ENCODE measurements around the gene PTPRN2.

Gene PTPRN2

DNA sequence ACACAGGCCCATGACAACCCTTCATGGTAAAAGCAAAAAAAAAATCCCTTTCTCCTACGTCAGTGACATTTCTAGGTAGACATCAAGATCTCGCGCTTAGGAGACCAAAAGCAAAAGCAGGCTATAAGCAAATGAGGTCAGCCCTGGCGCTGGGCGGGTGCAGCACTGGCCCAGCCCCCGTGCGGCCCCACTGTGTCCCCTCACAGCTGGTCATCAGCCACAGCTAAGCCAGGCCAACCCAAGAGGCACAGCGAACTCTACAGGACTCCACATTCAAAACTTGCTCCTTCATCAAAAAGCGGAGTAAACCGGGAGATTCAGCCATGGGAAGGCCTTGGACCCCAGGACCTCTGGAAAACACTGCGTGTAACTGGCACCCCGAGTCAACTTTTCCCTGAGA, 113.7 kb downstream of the PTPRN2 start:
- no peak for DNase-seq (ENCODE audit: low read depth)

DNA sequence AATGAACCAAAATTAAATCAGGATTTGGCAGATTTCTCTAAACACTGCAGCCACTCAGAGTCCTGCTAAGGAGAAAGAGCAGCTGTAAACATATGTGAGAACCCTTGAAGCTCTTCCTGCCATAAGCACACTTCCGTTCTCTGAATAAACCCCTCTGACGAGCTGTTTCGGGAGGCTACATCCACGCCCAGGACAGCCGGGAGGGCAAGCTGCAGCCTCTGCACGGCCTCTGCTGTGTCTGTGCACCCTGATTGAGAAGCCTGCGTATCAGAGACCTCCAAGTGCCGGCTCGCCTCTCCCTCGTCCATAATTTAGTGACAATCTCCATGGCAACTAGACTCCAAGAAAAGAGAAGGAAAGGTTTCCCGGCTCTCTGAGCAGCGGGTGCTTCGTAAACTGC, 114.4 kb downstream of the PTPRN2 start:
- TF ChIP-seq, protein P1, sequence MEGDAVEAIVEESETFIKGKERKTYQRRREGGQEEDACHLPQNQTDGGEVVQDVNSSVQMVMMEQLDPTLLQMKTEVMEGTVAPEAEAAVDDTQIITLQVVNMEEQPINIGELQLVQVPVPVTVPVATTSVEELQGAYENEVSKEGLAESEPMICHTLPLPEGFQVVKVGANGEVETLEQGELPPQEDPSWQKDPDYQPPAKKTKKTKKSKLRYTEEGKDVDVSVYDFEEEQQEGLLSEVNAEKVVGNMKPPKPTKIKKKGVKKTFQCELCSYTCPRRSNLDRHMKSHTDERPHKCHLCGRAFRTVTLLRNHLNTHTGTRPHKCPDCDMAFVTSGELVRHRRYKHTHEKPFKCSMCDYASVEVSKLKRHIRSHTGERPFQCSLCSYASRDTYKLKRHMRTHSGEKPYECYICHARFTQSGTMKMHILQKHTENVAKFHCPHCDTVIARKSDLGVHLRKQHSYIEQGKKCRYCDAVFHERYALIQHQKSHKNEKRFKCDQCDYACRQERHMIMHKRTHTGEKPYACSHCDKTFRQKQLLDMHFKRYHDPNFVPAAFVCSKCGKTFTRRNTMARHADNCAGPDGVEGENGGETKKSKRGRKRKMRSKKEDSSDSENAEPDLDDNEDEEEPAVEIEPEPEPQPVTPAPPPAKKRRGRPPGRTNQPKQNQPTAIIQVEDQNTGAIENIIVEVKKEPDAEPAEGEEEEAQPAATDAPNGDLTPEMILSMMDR (conservative IDR thresholded peaks at IDR 0.05; ENCODE audit: low read depth, low read length) = no peak
- H3K4me3 ChIP-seq (ENCODE audit: low read depth, low read length) = peak overlapping the region; percentile 11
- peak; percentile 23 for DNase-seq (ENCODE audit: low read depth)

More for the DNA sequence above, 113.7 kb downstream of the PTPRN2 start:
- TF ChIP-seq, protein P1 (conservative IDR thresholded peaks at IDR 0.05; ENCODE audit: low read depth, low read length) = no peak
- H3K4me3 ChIP-seq (ENCODE audit: low read depth, low read length) = no peak overlapping the region

DNA sequence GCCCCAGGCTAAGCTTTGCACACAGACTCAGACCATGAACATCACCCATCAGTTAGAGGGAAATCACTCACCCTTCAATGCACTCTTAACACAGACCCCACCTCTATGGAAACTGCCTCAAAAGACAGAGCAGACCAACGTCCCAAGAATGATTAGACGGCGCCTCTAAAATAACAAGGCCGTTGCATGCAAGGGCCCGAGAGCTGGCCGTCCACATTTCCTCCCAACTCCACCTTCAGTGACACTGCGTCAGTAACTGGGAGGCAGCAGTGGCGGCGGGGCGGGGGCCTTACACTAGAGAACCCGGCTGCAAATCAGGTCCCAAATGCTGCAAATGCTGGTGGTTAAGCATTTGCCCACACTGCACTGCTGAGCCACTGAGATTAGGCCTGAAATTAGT, 115.0 kb downstream of the PTPRN2 start:
- DNase-seq (ENCODE audit: low read depth) = no peak
- H3K4me3 ChIP-seq (ENCODE audit: low read depth, low read length) = no peak overlapping the region
- TF ChIP-seq, protein P1 (conservative IDR thresholded peaks at IDR 0.05; ENCODE audit: low read depth, low read length) = no peak

DNA sequence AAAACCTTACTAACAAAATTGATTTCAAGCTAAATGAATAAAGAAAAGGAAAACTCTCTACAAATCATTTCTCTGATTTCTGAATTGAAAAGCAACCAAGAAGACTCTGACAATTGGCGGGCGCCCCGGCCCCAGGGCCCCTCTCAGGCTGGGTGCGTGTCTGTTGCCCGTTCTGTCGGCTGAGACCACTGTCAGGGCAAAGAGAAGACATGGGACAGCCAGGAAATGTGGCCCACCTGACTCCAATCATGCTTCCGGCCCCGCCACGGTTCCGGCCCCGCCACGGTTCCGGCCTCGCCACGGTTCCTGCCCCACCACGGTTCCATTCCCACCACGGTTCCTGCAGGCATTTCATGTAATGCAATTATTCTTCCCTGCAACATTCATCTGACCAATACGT, 115.9 kb downstream of the PTPRN2 start:
- H3K4me3 ChIP-seq (ENCODE audit: low read depth, low read length) = no peak overlapping the region
- TF ChIP-seq, protein P1 (conservative IDR thresholded peaks at IDR 0.05; ENCODE audit: low read depth, low read length) = no peak
- DNase-seq (ENCODE audit: low read depth) = no peak

DNA sequence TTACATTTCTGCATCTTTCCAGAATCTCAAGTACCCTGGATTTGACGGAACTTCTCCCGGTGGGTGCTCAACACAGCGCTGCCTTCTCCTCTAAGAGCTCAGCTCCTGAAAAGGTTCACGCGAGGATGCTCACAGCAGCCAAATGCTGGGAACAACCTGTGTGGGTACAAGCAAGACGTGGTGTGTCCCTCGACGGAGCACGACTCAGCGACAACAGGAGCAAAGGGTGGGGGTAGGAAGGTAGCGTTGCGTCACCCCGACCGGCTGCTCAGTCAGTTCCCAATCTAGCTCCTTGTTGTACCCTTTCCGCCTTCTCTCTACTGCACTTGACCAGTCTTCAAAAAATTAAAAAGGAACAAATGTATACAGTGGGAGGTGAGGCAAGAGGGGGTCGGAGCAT, 117.3 kb downstream of the PTPRN2 start:
- H3K4me3 ChIP-seq (ENCODE audit: low read depth, low read length) = no peak overlapping the region
- TF ChIP-seq, protein P1 (conservative IDR thresholded peaks at IDR 0.05; ENCODE audit: low read depth, low read length) = no peak
- DNase-seq (ENCODE audit: low read depth) = no peak

DNA sequence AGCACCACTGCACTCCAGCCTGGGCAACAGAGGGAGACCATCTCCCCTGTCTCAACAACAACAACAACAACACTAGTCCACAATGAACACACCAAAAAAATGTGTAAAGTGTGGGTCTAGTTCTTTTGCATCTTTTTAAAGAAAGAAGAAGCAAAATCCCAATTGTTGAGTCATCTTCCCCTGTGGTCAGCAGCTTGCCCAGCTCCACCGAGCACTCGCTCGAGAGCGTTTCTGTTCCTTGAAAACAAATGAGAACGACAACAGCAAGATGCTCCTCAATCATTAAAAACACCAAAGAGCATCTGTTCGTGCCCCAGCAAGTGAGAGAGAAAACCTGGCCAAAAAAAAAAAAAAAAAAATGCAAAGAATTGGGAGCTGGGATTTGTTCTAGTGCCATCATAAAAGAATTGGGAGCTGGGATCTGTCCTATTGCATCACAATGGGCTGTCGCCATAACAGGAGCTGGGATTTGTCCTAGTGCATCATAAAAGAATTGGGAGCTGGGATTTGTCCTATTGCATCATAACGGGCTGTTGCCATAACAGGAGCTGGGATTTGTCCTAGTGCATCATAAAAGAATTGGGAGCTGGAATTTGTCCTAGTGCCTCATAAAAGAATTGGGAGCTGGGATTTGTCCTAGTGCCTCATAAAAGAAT, 118.1 kb downstream of the PTPRN2 start:
- TF ChIP-seq, protein P1 (conservative IDR thresholded peaks at IDR 0.05; ENCODE audit: low read depth, low read length) = no peak
- DNase-seq (ENCODE audit: low read depth) = peak; percentile 25
- H3K4me3 ChIP-seq (ENCODE audit: low read depth, low read length) = no peak overlapping the region

DNA sequence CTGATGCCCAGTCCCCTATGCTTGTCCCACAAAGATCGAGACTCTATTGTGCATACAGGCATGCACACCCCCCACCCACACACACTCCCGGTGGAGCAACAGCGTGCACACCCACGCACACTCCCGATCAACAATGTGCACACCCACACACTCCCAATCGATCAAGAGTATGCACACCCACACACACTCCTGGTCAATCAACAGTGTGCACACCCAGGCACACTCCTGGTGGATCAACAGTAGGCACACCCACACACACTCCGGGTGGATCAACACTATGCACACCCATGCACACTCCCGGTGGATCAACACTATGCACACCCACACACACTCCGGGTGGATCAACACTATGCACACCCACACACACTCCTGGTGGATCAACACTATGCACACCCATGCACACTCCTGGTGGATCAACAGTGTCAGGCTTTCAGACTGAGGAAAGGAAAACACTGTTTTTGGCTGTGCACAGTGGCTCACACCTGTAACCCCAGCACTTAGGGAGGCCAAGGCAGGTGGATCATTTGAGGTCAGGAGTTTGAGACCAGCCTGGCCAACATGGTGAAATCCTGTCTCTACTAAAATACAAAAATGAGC, 118.8 kb downstream of the PTPRN2 start:
- no peak overlapping the region for H3K4me3 ChIP-seq (ENCODE audit: low read depth, low read length)
- no peak for DNase-seq (ENCODE audit: low read depth)
- TF ChIP-seq, protein P1 (conservative IDR thresholded peaks at IDR 0.05; ENCODE audit: low read depth, low read length) = no peak

All from choroid plexus epithelial cell (primary cell).